Epithelial cell of proximal tubule (primary cell): ENCODE data around the gene HOXC13. TPM values are rescaled to one million over a fixed set of nuclear protein-coding genes. Genes with fewer than 3 reads are reported as not detected.

Experiments
- DNase-seq: peaks from one replicate; pipeline ENCODE4 v3.0.0-alpha.2; 2011; ENCODE audit warnings: low read depth
- H3K4me3 ChIP-seq: 2 replicates; pipeline ENCODE4 v1.5.1; 2011; ENCODE audit warnings: low read depth, mild to moderate bottlenecking, low read length
- total RNA-seq: library from RNA; depleted of rRNA; stranded (reverse); fragments of >200 nt; gene quantifications from 2 replicates; pipeline ENCODE4 v1.2.3, GENCODE V29; 2015
- TF ChIP-seq, protein P1 (sequence below): conservative IDR thresholded peaks from 2 replicates; pipeline ENCODE4 v1.5.1; 2012; ENCODE audit warnings: low read depth, mild to moderate bottlenecking, low read length

The HOXC13 gene
- total RNA-seq, 1 donor from 2014 or later = not detected

DNA sequence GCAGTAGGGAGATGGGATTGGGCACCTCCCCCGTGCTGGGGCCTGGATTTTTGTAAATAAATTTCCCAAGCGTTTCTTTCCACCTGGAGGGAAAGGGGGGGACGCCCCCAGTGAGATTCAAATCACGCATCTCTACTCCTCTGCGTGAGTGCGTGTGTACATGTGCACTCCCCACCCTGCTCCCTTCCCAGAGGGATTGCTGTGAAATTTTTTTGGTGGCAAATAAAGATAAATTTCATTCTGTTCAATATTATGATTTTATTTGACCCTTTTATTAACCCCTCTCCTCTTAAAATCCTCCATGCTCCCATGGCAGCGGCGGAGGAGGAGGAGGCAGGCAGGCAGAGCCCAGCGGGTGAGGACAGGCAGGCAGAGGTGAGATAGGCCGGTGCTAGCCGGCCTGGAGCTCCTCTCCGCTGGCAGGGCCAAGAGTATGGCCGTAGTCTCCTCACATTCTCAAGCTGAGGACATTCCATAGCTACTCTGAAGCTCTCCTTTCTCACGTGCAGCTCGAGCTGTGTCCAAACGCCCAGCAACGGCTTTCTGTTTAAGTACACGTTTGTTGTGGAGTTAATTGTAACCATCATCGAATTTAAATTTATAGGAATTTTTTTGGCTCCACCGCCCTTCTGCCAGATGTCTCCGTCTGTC is 37.7 kb downstream of the HOXC13 start:
- TF ChIP-seq, protein P1, sequence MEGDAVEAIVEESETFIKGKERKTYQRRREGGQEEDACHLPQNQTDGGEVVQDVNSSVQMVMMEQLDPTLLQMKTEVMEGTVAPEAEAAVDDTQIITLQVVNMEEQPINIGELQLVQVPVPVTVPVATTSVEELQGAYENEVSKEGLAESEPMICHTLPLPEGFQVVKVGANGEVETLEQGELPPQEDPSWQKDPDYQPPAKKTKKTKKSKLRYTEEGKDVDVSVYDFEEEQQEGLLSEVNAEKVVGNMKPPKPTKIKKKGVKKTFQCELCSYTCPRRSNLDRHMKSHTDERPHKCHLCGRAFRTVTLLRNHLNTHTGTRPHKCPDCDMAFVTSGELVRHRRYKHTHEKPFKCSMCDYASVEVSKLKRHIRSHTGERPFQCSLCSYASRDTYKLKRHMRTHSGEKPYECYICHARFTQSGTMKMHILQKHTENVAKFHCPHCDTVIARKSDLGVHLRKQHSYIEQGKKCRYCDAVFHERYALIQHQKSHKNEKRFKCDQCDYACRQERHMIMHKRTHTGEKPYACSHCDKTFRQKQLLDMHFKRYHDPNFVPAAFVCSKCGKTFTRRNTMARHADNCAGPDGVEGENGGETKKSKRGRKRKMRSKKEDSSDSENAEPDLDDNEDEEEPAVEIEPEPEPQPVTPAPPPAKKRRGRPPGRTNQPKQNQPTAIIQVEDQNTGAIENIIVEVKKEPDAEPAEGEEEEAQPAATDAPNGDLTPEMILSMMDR = no peak
- no peak for DNase-seq
- no peak overlapping the region for H3K4me3 ChIP-seq

- TF ChIP-seq, protein P1 = no peak
- no peak overlapping the region for H3K4me3 ChIP-seq
- no peak for DNase-seq
Measured at GRCh38 chr12:53976823-53977595, 38.4 kb downstream of the HOXC13 start.

DNA sequence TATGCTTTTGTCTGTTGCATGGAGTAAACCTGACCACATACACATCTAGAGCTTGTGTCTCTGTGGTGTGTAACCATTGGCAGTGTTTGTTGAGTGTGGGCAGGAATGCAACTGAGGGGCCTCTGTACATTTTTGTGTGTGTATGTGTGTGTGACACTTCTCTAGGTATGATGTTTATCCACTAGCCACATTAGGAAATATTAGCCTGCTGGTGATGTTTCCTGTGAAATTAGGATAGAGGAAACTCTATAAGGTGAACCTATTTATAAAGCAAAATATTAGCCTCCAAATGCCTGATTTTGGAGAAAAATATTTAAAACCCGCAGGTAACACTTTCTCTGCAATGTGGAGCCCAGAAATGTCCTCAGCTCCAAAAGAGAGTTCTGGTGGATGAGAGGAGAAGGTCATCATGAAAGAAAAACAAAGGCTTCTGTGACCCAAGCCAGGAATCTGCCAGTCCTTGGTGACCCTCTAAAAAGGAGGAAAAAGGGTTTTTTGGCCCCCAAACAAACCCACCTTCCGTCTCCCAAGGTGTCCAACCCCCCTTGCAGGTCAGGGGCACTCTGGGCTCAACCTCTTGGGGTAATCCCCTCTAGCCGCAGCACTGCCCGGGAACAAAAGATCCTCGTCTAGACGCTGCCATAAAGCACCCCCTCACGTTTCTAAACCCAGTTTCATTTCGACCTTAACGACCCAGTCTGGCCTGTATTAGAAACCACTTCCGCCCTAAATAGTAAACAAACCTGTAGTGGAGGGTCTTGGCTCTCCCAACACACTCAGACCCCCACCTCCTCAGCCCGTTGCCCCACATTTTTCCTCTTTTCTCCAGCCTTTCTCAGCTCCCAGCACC is 39.2 kb downstream of the HOXC13 start:
- DNase-seq = no peak
- peak overlapping the region; percentile 5 for H3K4me3 ChIP-seq
- TF ChIP-seq, protein P1 = no peak

DNA sequence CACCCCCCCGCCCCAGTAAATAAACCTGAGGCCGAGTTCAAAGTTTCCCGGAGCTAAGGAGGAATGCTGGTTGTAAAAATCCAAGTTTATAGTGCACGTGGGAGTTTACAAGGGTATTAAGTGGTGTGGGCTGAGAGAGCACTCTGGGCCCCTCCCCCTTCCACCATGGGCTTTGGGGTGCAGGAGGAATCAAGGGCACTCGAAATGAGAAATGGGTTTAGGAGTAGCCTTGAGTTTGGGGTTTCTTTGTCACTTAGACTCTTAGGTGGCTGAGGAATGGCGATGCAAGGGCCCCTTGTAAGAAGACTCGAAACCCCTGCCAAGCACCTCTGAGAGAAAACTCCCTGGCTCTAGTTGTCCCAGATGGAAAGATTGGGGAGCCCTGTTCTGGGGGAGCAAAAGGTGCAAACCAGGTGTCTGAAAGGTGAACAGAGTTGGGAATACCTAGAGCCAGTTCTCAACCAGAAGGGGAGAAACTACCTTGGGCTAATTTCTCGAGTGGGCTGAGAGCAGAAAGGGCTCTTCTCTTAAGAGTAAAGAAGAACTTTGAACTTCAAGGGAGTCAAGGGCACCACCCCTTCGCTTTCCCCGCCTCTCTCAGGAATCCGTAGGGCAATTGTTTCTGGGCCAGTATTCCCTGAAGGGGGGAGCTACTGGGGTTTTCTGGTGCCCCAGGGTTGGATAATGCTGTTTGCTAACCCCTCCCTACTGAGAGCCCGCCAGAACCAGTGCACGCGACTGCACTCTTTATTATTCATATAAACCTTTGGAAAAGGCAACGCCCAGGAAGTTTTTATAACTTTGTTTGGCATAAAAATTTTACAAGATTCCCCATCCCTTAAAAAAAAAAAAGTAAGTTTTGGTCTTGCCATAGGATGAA is 40.1 kb downstream of the HOXC13 start:
- no peak for DNase-seq
- TF ChIP-seq, protein P1 = no peak
- no peak overlapping the region for H3K4me3 ChIP-seq

- no peak for DNase-seq
- H3K4me3 ChIP-seq = peak overlapping the region; percentile 98
- TF ChIP-seq, protein P1 = no peak
Measured at GRCh38 chr12:53980104-53980801, 41.6 kb downstream of the HOXC13 start.
